ENCODE results near the gene GATAD2B.
"Not testable (repeated sequence)": the region's sequence is repeated elsewhere in the genome, so short reads cannot be mapped to it uniquely, and the experiment has no call there.

GATAD2B gene

DNA sequence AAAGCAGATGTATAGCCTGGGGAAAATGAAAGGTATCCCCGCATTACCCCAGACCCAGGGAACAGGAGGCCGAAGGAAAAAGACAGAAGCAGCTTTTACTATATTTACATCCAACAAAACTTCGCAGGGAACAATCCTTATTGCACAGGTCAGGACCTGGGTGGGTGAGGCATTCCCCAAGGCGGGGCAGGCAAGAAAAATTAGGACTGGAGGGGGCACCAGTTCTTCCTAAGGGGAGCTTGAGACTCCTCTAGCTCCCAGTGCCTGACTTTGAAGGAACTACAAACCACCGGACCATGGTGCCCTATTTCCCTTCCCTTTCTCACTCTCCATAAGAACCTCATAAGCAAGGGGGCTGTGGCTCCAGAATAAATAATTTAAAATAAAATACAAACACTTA lies 6.7 kb upstream of the GATAD2B start:
- DNase-seq, result no peak

DNA sequence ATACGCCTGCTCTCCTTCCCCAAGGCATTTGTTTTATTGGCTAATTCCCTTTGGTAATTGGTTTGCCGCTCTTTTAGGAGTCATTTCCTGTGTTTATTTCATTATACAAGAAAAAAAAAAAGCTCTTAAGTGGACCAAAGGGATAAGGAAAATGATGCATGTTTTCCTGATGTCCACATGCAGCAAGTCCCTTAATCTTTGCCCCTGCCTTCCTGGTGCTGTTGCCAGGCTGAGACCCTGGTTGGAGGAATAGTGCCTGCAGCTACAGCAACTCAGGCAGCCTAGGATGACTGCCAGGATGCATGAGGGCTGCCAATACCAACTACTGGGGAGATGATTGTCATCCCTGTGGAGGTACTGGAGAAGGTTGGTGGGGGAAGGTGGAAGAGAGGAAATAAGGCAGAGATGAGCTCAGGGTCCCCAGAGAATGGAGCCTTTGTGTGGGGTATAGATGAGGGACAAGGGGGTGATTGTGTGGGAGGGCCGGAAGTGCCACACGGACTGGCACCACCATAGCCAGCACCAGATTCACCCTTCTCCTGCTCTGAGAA lies 6.1 kb upstream of the GATAD2B start:
- no peak for DNase-seq

DNA sequence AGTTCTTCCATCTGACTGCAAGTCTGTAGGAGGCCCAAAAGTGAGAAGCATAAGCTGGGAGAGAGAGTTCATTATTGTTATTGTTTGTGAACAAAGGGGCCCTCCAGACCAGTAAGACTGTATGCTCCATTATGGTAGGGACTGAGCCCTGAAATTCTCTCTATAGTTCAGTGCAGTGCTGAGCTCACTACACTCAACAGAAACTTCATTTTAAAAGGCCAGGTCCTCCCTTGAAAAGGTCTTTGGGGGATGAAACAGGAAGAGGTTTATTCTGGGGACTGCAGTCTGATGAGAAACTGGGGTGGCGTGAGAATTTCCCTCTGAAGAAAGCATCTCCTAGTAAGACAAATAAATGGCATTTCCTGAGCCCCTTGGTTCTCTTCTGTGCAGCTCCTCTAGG lies 5.5 kb upstream of the GATAD2B start:
- peak; percentile 12 for DNase-seq

DNA sequence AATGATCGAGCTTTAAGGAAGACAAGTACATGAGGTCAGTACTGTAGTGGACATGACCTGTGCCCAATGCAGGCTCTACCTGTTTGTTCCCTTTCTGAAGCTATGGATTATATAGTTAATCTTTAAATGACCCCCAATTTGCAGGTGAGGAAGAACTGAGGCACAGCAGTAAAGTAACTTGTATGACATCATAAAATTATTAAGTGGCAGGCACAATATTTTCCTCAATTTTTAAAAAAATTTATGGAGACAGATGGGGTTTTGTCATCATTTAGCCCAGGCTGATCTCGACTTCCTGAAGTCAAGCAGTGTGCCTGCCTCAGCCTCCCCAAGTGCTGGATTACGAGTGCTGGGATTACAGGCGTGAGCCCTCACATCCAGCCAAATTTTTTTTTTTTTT lies 3.6 kb upstream of the GATAD2B start:
- DNase-seq, result no peak

DNA sequence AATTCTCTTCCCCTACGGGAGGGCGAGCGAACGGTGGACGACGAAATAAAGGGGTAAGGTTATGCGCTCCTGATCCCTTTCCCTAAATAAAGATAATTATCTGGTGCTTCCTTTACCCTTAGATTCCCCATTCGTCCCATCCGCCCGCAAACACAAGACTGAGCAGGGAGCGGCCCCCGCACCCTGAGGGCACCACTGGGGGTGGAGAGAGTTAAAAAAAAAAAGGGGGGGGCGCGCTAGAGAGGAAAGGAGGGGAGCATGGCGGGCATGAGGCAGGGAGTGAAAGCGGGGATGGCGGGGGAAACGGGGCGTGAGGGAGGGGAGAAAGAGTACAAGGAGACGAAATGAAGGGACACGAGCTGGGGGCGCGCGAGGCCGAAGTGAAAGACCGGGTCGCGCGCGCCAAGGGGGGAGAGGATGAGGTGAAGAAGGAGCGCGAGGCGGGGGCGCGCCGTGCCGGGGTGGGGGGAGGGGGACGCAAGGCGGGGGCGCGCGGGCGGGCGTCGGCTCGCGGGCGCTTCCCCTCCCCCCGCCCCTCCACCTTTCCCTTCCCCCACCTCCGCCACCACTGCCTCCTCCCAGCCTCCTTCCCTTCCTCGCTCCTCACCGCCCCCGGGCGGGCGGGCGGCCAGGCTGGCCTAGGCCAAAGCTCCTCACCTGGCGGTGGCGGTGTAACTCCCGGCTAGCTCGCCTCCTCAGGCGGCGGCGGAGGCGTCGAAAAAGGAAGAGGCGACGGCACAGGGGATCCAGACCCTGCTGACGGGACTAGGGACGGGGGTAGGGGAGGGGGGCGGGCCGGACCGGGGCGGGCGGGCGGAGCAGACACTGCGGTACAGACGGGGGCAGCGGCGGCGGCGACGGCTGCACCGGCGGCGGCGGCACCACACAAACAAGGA lies 448 bp downstream of the GATAD2B start:
- DNase-seq, result no peak

DNA sequence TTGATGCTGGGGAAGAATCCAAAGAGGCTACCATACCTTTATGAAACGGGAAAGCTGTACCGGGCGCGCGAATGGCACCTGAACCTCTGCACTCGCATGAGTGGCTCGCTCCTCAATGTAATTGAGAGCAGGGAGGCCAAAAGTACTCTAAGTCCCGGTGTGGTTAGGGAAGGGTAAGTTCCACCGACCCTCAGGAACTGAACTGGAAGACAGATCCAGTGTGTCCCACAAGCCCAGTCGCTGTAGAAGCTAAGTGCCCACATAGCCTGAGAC lies 1.0 kb downstream of the GATAD2B start:
- DNase-seq, result no peak

DNA sequence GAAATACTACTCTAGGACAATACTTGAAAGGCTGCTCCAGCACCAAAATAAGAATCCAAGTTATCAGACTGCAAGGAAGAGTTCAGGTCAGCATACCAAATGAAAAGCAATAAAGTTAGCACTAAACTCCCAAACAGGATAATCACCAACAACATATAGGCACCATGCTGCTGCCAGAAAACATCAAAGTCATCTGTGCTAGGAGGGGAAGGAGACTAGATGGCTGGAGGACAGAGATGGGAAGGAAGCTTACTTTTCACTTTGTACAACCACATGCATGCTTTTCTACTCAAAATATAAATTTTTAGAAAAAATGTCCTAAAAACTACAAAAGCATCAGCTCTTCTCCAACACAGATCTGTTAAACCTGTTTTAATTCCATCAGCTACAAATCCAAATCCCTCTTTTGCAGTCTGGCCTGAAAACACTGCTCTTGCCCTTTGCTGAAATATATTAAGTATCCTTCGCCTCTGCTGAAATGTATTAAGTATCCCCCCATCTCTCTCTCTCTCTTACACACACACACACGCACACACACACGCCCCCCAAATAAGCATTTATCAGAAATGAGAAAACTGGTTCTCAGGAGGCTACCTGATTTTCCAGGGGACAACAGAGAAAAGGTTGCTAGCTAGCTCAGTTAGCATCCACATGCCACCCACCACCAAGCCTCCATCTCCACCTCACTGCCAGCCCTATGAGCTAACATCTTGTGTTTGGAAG lies 1.5 kb downstream of the GATAD2B start:
- no peak for DNase-seq

DNA sequence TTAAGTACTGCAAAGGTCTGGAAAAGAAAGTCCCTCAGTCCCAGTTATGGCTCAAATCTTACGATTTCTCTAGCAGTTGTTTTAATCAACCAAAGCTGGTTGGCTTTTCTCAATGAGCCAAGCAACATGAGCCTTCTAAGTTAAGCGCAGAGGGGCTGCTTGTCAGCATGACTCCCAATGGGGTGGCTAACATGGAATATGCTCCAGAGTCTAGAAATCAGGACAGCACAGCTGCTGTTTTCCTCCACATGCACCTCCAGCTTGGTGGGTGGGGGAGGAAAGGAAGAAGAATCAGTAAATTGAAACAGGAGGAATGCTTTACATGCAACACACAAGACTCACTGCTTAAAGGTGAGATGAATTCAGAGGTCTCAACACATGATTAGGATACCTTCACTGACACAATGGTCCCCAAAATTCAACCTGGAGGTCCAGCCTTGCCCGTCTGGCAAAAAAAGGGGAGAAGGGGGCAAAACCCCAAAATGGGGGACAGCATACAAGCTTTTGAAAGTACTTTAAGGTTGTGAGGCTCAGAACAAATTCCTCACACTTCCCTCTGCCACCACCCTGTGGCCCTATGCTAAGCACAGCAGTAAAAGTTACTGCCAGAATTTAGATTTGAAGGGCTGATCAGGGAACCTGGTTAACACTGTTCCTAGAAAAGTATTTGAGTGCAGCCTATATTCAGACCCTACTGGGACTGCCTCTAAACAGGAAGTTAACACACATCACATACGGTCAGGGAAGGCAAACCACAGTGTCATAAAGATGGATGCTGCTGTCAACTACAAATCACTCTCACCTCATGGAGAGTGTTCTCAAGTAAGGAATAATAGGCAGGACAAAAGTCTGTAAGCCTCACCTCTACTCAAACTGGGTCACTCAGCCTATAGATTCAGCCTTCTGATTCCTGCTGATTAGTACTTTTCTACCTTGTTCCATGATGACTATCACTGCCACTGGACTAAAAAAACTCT lies 2.6 kb downstream of the GATAD2B start:
- DNase-seq, result peak; percentile 87

DNA sequence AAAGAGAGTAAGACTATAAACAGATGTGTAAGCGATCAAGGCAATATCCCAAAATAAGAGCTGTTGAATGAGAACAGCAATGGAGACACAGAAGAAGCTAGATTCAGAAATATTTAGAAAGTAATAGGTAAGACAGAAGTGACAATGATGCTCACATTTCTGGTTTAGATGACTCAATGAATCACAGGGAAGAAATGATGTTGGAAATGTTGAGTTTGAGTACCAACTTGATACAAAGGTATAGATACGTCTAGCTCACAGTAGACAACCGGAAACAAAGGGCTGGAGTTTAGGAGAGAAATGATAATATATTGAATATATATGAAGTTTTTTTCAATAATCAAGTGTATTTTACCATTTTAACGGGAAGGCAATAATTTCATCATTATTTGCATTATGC lies 6.5 kb downstream of the GATAD2B start:
- no peak for DNase-seq

DNA sequence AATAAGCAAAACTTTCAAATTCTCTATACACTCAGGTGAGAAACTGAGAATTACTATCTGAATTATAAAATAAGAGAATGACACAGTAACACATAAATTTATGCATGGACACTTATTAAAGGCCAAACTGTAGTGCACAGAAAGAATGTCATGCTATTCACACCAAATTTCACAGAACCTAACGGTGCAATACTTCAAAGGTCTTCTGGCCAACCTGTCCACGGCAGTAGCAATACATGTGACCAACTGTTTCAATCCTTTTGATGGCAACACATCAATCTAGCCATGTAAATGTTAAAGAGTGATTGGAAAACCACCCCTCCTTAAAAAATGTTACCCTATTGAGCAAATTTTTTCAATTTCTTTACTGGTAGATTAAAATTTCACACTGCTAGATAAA lies 10.4 kb downstream of the GATAD2B start:
- no peak for DNase-seq

DNA sequence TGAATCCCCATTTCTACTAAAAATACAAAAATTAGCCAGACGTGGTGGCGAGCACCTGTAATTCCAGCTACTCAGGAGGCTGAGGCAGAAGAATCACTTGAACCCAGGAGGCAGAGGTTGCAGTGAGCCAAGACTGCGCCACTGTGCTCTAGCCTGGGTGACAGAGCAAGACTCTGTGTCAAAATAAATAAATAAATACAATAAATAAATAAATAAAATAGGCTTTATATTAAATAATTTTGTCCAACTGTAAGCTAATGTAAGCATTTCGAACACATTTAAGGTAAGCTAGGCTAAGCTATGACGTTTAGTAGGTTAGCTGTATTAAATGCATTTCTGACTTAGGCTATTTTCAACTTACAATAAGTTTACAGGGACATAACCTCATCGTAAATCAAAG lies 12.2 kb downstream of the GATAD2B start:
- DNase-seq, result not testable (repeated sequence)

DNA sequence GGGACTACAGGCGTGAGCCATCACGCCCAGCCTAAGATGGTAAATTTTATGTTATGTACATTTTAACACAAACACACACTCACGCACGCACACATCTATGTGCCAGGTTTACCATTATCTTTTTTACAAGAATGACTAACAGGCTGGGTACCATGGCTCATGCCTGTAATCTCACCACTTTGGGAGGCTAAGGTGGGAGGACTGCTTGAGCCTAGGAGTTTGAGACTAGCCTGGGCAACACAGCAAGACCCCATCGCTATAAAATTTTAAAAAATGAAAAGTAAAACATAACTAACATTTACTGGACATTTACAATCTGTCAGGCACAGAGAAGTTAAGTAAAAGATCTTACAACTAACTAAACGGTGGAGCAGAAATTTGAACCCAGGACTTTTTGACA lies 14.7 kb downstream of the GATAD2B start:
- DNase-seq, result no peak

DNA sequence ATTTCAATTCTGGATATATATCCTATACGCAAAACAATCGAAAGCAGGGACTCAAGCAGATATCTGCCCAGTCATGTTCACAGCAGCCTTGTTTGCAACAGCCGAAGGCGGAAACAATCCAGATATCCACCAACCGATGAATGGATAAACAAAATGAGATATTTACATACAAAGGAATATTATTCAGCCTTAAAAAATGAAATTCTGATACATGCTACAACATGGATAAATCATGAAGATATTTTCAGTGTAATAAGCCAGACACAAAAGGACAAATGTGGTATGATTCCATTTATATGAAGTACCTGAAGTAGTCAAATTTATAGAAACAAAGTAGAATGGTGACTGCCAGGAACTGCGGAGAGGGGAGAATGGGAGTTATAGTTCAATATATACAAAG lies 15.6 kb downstream of the GATAD2B start:
- no peak for DNase-seq

DNA sequence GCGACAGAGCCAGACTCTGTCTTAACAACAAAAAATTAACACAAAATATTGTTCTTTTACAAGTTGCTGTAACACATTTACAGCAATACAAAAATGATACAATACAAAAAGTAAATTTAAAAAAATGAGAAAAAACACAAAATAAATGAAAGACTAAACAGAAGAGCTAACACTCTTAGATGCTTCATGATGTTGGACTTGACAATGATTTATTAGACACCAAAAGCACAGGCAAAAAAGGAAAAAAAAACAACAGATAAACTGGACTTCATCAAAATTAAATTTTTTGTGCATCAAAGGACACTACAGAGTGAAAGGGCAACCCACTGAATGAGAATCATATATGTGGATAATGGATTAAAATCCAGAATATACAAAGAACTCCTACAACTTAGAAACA lies 16.4 kb downstream of the GATAD2B start:
- DNase-seq, result no peak

DNA sequence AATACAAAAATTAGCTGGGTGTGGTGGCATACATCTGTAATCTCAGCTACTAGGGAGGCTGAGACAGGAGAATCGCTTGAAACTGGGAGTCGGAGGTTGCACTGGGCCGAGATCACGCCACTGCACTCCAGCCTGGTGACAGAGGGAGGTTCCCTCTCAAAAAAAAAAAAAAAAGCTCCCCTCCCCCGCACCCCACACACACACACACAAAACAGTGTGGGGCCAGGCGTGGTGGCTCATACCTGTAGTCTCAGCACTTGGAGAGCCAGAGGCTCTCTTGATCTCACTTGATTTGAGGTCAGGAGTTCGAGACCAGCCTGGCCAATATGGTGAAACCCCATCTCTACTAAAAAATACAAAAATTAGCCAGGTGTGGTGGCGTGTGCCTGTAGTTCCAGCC lies 16.9 kb downstream of the GATAD2B start:
- DNase-seq, result not testable (repeated sequence)

DNA sequence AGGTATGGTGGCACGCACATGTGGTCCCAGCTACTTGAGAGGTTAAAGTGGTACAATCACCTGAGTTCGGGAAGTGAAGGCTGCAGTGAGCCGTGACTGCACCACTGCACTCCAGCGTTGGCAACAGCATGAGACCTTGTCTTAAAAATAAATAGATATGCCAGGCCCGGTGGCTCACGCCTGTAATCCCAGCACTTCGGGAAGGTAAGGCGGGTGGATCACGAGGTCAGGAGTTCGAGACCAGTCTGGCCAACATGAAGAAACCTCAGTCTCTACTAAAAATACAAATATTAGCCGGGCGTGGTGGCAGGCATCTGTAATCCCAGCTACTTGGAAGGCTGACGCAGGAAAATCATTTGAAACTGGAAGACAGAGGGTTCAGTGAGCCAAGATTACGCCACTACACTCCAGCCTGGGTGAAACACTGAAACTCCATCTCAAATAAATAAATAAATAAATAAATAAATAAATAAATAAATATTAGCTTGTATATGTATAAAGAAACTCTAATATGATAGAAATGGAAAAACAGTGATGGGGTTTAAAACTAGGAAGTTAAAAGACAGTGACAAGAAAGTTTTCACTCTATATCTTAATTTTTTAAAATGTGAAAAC lies 18.8 kb downstream of the GATAD2B start:
- DNase-seq, result no peak

DNA sequence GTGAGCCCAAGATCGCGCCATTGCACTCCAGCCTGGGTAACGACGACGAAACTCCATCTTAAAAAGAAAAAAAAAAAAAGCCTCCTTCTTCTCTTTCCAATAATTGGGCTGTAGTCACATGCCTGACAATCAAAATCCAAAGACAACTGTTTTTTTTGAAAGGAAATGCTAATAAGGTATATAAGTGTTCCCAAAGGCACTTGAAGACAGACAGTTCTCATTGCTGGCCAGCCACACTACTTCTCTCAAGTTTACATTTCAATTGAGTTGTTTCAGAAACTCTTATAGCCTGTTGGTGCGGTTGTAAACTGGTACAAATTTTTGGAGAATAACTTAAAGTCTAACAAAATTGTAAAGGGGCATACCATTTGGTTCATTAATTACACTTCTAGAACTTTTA lies 23.3 kb downstream of the GATAD2B start:
- no peak for DNase-seq

DNA sequence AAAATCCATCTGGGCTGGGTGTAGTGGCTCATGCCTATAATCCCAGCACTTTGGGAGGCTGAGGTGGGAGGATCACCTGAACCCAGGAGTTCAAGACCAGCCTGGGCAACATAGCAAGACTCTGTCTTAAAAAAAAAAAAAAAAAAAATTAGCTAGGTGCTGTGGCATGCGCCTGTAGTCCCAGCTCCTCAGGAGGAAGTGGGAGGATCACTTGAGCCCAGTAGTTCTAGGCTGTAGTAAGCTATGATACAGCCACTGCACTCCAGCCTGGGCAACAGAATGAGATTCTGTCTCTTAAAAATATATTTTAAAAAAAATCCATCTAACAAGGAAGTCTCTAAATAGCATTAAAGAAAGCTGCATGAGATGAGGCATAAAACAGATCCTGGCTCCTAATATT lies 26.9 kb downstream of the GATAD2B start:
- not testable (repeated sequence) for DNase-seq

DNA sequence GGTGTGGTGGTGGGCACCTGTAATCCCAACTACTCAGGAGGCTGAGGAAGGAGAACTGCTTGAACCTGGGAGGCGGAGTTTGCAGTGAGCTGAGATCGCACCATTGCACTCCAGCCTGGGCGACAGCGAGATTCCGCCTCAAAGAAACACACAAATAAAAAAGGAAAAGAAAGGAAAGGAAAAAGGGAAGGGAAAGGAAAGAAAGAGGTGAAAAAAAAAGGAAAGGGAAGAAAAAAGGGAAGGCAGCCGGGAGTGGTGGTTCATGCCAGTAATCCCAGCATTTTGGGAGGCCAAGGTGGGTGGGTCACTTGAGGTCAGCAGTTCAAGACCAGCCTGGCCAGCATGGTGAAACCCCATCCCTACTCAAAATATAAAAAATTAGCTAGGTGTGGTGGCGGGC lies 31.7 kb downstream of the GATAD2B start:
- DNase-seq, result not testable (repeated sequence)

DNA sequence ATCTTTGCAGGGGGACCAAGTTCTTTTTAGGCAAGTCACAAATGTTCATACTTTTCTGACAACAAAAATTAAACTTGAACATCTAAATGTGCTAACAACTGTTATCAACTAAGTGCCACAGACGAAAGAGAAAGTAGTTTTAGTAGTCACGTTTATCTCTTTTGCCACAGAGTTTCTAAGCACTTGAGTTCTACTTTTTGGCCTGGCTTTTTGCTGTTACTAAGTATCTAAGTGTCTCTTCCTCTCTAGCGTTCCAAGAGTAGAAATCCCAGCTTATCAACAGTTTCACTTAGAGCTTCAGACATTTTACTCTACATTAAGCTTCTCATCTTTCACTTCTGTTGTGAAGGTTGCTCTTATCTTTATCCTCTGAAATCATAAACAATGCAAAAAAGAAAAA lies 34.2 kb downstream of the GATAD2B start:
- DNase-seq, result peak; percentile 72

DNA sequence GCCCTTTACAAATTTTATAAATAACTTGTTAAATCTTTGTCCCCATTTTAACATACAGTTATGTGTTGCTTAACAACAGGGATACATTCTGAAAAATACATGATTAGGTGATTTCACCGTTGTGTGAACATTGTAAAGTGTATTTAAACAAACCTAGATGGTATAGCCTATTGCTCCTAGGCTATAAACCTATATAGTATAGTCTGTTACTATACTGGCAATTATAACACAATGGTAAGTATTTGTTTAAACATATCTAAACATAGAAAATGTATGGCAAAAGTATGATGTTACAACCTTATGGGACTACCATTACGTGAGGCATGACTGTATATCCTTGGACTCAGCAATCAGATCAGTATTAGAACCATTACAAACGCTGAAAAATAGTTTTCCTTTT lies 36.6 kb downstream of the GATAD2B start:
- no peak for DNase-seq

DNA sequence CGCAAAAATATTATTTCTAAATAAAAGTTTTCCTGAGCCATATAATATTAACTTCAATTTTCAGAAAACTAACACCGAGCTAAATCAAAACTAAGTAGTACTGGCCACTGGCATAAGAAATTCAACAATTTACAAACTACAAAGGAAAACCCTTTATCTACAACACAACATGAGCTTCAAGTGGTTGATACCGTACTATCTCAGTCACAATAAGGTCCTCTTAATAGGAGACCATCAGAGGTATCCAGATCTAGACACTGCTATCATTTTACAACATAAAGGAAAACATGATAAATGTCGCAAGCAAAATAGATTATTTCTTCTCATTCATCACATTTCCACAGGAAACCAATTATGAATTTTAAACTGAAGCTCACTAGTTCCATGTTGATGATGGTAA lies 39.5 kb downstream of the GATAD2B start:
- DNase-seq, result no peak
